PC-9 (cell line): ENCODE measurements around the gene KRT77.

ENCODE experiments used
- EZH2 ChIP-seq: fragments of 200-600 bp; sonication (generic); IDR thresholded peaks from 2 replicates; pipeline ENCODE4 v1.8.0; 2017; ENCODE audit warnings: antibody characterized with exemption, low read depth
- TF ChIP-seq, protein P1 (sequence below): fragments of 200-600 bp; sonication (generic); conservative IDR thresholded peaks from 2 replicates; pipeline ENCODE4 v1.6.1; 2017; ENCODE audit warnings: mixed run types, antibody characterized with exemption, mild to moderate bottlenecking, moderate library complexity

DNA sequence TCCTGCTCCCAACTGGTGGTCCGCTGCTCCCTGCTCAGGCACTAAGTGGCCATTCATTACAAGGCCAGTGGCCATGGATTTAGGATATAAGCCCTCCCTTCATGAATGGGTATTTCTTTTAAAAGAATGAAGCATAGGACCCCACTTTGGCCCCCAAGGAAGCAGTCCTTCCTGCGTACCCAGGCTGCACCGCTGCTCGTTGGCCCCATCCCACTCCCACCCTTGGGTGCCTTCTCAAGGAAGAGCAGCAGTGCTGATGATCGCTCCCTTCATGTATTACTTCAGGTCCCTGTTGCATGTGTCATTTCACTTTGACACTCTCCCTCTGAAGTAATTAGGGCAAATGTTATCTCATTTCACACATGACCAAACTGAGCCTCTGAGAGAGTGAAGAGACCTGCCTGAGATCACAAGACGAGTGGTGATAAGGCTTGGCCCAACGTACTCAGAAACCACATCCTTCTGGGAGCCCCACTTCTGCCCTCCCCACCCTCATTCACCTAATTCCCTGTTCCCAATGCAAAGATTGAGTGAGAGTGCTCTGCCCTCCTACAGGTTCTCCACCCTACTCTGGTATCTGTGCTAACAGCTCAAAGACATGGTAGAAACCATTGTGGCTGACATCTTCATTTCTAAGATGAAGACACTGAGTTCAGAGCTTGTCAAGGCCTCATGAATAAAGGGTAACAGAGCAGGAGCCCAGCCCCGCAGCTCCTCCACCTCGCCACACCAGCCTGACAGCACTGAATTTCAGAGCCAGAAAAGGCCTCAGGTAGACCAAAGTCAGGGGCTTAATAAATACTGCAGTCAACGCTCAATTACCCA, 41.0 kb downstream of the KRT77 start:
- TF ChIP-seq, protein P1, sequence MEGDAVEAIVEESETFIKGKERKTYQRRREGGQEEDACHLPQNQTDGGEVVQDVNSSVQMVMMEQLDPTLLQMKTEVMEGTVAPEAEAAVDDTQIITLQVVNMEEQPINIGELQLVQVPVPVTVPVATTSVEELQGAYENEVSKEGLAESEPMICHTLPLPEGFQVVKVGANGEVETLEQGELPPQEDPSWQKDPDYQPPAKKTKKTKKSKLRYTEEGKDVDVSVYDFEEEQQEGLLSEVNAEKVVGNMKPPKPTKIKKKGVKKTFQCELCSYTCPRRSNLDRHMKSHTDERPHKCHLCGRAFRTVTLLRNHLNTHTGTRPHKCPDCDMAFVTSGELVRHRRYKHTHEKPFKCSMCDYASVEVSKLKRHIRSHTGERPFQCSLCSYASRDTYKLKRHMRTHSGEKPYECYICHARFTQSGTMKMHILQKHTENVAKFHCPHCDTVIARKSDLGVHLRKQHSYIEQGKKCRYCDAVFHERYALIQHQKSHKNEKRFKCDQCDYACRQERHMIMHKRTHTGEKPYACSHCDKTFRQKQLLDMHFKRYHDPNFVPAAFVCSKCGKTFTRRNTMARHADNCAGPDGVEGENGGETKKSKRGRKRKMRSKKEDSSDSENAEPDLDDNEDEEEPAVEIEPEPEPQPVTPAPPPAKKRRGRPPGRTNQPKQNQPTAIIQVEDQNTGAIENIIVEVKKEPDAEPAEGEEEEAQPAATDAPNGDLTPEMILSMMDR, result no peak
- no peak for TF ChIP-seq EZH2
